Esophagus squamous epithelium (tissue), 4 donors: ENCODE results near the gene ATP2B3.

Experiments used
- CTCF ChIP-seq, 6 experiments: fragments of 450-650 bp in 4 of 6; fragments of 200-600 bp in 2 of 6; sonication (generic) in 2 of 6; IDR thresholded peaks; one replicate each; pipeline ENCODE4 v1.5.1; 2016 to 2019; ENCODE audit warnings: antibody characterized with exemption in 6 of 6, mild to moderate bottlenecking in 4 of 6, moderate library complexity in 4 of 6
- POLR2A ChIP-seq, 4 donors: fragments of 450-650 bp; IDR thresholded peaks; one replicate each; pipeline ENCODE4 v1.6.1; 2017; ENCODE audit warnings: antibody characterized with exemption in 4 of 4, mild to moderate bottlenecking in 4 of 4, moderate library complexity in 3 of 4

- TF ChIP-seq POLR2A (IDR thresholded peaks at IDR 0.05) (no peak), CTCF (IDR thresholded peaks at IDR 0.05) (no peak)
Measured at GRCh38 chrX:153477901-153478300, 39.5 kb upstream of the ATP2B3 start.
